HCEC 1CT (cell line): ENCODE measurements around the gene NOS1.
"Not testable (repeated sequence)": the region's sequence is repeated elsewhere in the genome, so short reads cannot be mapped to it uniquely, and the experiment has no call there.

Experiments
- DNase-seq: peaks from one replicate; pipeline ENCODE4 v3.0.0-alpha.2; 2017

The NOS1 gene

GRCh38 chr12:117361347-117361751 is at the start of gene NOS1:
TSS of gene NOS1 (minus strand) at chr12:117361626. CDS start at chr12:117331069, 30,557 bp downstream.
- DNase-seq = no peak

GRCh38 chr12:117409286-117409685 is 47.9 kb upstream of the NOS1 start:
- no peak for DNase-seq

GRCh38 chr12:117408161-117408791 is 46.9 kb upstream of the NOS1 start:
- no peak for DNase-seq

GRCh38 chr12:117404940-117405339 is 43.5 kb upstream of the NOS1 start:
- DNase-seq = no peak

- no peak for DNase-seq
Observed at GRCh38 chr12:117404203-117404853, 42.9 kb upstream of the NOS1 start.

- no peak for DNase-seq
Observed at GRCh38 chr12:117403586-117404139, 42.2 kb upstream of the NOS1 start.

GRCh38 chr12:117402363-117402762 is 40.9 kb upstream of the NOS1 start:
- DNase-seq = no peak

GRCh38 chr12:117400912-117401311 is 39.5 kb upstream of the NOS1 start:
- no peak for DNase-seq

- DNase-seq = not testable (repeated sequence)
Observed at GRCh38 chr12:117398482-117398881, 37.1 kb upstream of the NOS1 start.

- DNase-seq = no peak
Observed at GRCh38 chr12:117395766-117396165, 34.3 kb upstream of the NOS1 start.

- DNase-seq = no peak
Observed at GRCh38 chr12:117394491-117394890, 33.1 kb upstream of the NOS1 start.

- DNase-seq = no peak
Observed at GRCh38 chr12:117393656-117394055, 32.2 kb upstream of the NOS1 start.

GRCh38 chr12:117390866-117391265 is 29.4 kb upstream of the NOS1 start:
- no peak for DNase-seq

- no peak for DNase-seq
Observed at GRCh38 chr12:117388951-117389446, 27.6 kb upstream of the NOS1 start.

- no peak for DNase-seq
Observed at GRCh38 chr12:117387832-117388231, 26.4 kb upstream of the NOS1 start.

GRCh38 chr12:117384735-117385134 is 23.3 kb upstream of the NOS1 start:
- DNase-seq = no peak

GRCh38 chr12:117380083-117380482 is 18.7 kb upstream of the NOS1 start:
- no peak for DNase-seq

GRCh38 chr12:117377758-117378157 is 16.3 kb upstream of the NOS1 start:
- no peak for DNase-seq

- no peak for DNase-seq
Observed at GRCh38 chr12:117370588-117370987, 9.2 kb upstream of the NOS1 start.

GRCh38 chr12:117370000-117370399 is 8.6 kb upstream of the NOS1 start:
- DNase-seq = not testable (repeated sequence)

- DNase-seq = peak; percentile 48
Observed at GRCh38 chr12:117367006-117367638, 5.7 kb upstream of the NOS1 start.

- no peak for DNase-seq
Observed at GRCh38 chr12:117365049-117365616, 3.7 kb upstream of the NOS1 start.

- no peak for DNase-seq
Observed at GRCh38 chr12:117363953-117364486, 2.6 kb upstream of the NOS1 start.
